HL-60/S4 treated with phorbol 12-myristate 13-acetate at 8.2 ng/mL for 4 days and 3 days (cell line): Measurements from ENCODE around the gene NCDN.

Source experiments
- in situ Hi-C: fragments of 300-500 bp; cut with MboI; formaldehyde crosslinking; loops from 2 replicates; pipeline ENCODE4 v1.15.0; 2022; ENCODE audit warnings: low sequenced_read_pairs

Gene NCDN

GRCh38 chr1:35554266-35555211, 3.1 kb upstream of the NCDN start:
- in situ Hi-C loops, result no loop called here

GRCh38 chr1:35555212-35555584, 2.4 kb upstream of the NCDN start:
- in situ Hi-C loops, result no loop called here

- in situ Hi-C loops, result no loop called here
Measured at GRCh38 chr1:35555601-35556477, 1.8 kb upstream of the NCDN start.

- in situ Hi-C loops, result no loop called here
Measured at GRCh38 chr1:35556484-35557117, 998 bp upstream of the NCDN start.

GRCh38 chr1:35557118-35557610, 435 bp upstream of the NCDN start, which contains the start of gene KIAA0319L:
KIAA0319L (minus strand) TSS chr1:35557403; CDS start chr1:35554491, 2,912 bp downstream.
- in situ Hi-C loops, result no loop called here

- in situ Hi-C loops, result no loop called here
Measured at GRCh38 chr1:35558374-35559316, 1.0 kb downstream of the NCDN start.

GRCh38 chr1:35559317-35559944, 1.8 kb downstream of the NCDN start:
- in situ Hi-C loops, result no loop called here

GRCh38 chr1:35560256-35561225, 2.9 kb downstream of the NCDN start:
- in situ Hi-C loops, result loop anchor here (10.0 kb wide), 1 partner anchor 154 kb away; the partner anchor contains the start of gene C1orf216

- in situ Hi-C loops, result loop anchor here (10.0 kb wide), 1 partner anchor 153 kb away; the partner anchor contains the start of gene C1orf216
Measured at GRCh38 chr1:35561297-35561971, 3.8 kb downstream of the NCDN start.

GRCh38 chr1:35561972-35562680, 4.5 kb downstream of the NCDN start:
- in situ Hi-C loops, result loop anchor here (10.0 kb wide), 1 partner anchor 153 kb away; the partner anchor contains the start of gene C1orf216

- in situ Hi-C loops, result loop anchor here (10.0 kb wide), 1 partner anchor 152 kb away; the partner anchor contains the start of gene C1orf216
Measured at GRCh38 chr1:35563166-35563565, 5.6 kb downstream of the NCDN start.

GRCh38 chr1:35564037-35564883, 6.7 kb downstream of the NCDN start:
- in situ Hi-C loops, result loop anchor here (10.0 kb wide), 1 partner anchor 151 kb away; the partner anchor contains the start of gene C1orf216

- in situ Hi-C loops, result loop anchor here (10.0 kb wide), 1 partner anchor 150 kb away; the partner anchor contains the start of gene C1orf216
Measured at GRCh38 chr1:35564884-35565741, 7.5 kb downstream of the NCDN start.

- in situ Hi-C loops, result loop anchor here (10.0 kb wide), 1 partner anchor 149 kb away; the partner anchor contains the start of gene C1orf216
Measured at GRCh38 chr1:35565742-35566133, 8.1 kb downstream of the NCDN start.
